GM12872 (cell line): ENCODE results near the gene BICRA.

ENCODE experiments used
- CTCF ChIP-seq: IDR thresholded peaks from 3 replicates; pipeline ENCODE4 v1.5.1; 2011; ENCODE audit warnings: low read depth, mild to moderate bottlenecking, low read length, moderate library complexity; ENCODE audit not compliant: insufficient read depth

The BICRA gene

GRCh38 chr19:47723581-47723940 lies 114.6 kb downstream of the BICRA start:
- TF ChIP-seq CTCF, result no peak

GRCh38 chr19:47725759-47726401 lies 116.9 kb downstream of the BICRA start:
- TF ChIP-seq CTCF, result no peak

GRCh38 chr19:47726467-47726866 lies 117.5 kb downstream of the BICRA start:
- TF ChIP-seq CTCF, result no peak

- no peak for TF ChIP-seq CTCF
Observed at GRCh38 chr19:47729468-47729798, 120.5 kb downstream of the BICRA start.

- TF ChIP-seq CTCF, result no peak
Observed at GRCh38 chr19:47729799-47730520, 121.0 kb downstream of the BICRA start.

- no peak for TF ChIP-seq CTCF
Observed at GRCh38 chr19:47730521-47730889, 121.6 kb downstream of the BICRA start.

- no peak for TF ChIP-seq CTCF
Observed at GRCh38 chr19:47730910-47731309, 122.0 kb downstream of the BICRA start.
